H1 (cell line): Measurements from ENCODE around the gene SSPN. TPM values are rescaled to one million over a fixed set of nuclear protein-coding genes. Genes with fewer than 3 reads are reported as not detected.

Experiments
- CTCF ChIA-PET: fragments of 300-600 bp; sonication (Branson Sonifier 250); formaldehyde crosslinking; loops from one replicate; lab custom pipeline; 2021; ENCODE audit not compliant: partially characterized antibody; lab: Charles Lee
- POLR2A ChIA-PET: fragments of 300-600 bp; sonication (Branson Sonifier 250); formaldehyde crosslinking; loops from one replicate; lab custom pipeline; 2021; ENCODE audit warnings: inconsistent platforms; ENCODE audit not compliant: partially characterized antibody; lab: Charles Lee
- DNase-seq, 2 experiments: peaks; one replicate each; pipeline versions ENCODE4 v3.0.0 to v3.0.0-alpha.2; 2010 to 2022; ENCODE audit warnings: low spot score in 2 of 2, low read depth in 1 of 2, mixed read lengths in 1 of 2
- FAIRE-seq: peaks from 2 replicates; lab custom pipeline; 2011; peaks lifted over from hg19 to GRCh38; lab: Jason Lieb, UNC
- H2AFZ ChIP-seq: 2 replicates; pipeline ENCODE4 v1.8.1; 2012; ENCODE audit warnings: low read length, inconsistent platforms
- H2AK5ac ChIP-seq: 2 replicates; pipeline ENCODE4 v1.6.1; 2013; ENCODE audit warnings: low read depth, low read length
- H2BK120ac ChIP-seq: replicated peaks from 2 replicates; pipeline ENCODE3; 2013; ENCODE audit warnings: low read depth, low read length, inconsistent platforms
- H2BK12ac ChIP-seq: 2 replicates; pipeline ENCODE4 v1.6.1; 2013; ENCODE audit warnings: low read depth, low read length
- H2BK15ac ChIP-seq: 2 replicates; pipeline ENCODE4 v1.6.1; 2013; ENCODE audit warnings: low read length
- H2BK20ac ChIP-seq: 2 replicates; pipeline ENCODE4 v1.6.1; 2013; ENCODE audit warnings: low read length
- H2BK5ac ChIP-seq: 2 replicates; pipeline ENCODE4 v1.6.1; 2013; ENCODE audit warnings: low read depth, low read length
- H3K14ac ChIP-seq: 2 replicates; pipeline ENCODE4 v1.6.1; 2013; ENCODE audit warnings: inconsistent platforms; ENCODE audit not compliant: insufficient read length
- H3K18ac ChIP-seq: 2 replicates; pipeline ENCODE4 v1.6.1; 2013; ENCODE audit warnings: low read length; ENCODE audit errors: extremely low read depth
- H3K23ac ChIP-seq: 2 replicates; pipeline ENCODE4 v1.6.1; 2013; ENCODE audit warnings: inconsistent platforms; ENCODE audit not compliant: insufficient read length
- H3K23me2 ChIP-seq: 2 replicates; pipeline ENCODE4 v1.6.1; 2013; ENCODE audit warnings: low read depth, low read length
- H3K27ac ChIP-seq: 2 replicates; pipeline ENCODE4 v1.6.1; 2011; ENCODE audit warnings: low read depth, low read length, inconsistent platforms
- H3K27me3 ChIP-seq, 4 experiments: replicated peaks in 1 of 4; 1 replicate in 1 of 4; 2 replicates in 3 of 4; pipeline versions ENCODE4 v1.6.1 to v1.8.1; 2011 to 2013; ENCODE audit warnings: low read length in 3 of 4, mild to moderate bottlenecking in 3 of 4, inconsistent platforms in 2 of 4, mixed read lengths in 2 of 4, moderate library complexity in 1 of 4; ENCODE audit not compliant: control insufficient read depth in 3 of 4, insufficient read depth in 3 of 4; ENCODE audit errors: extremely low read depth in 1 of 4
- H3K36me3 ChIP-seq, 4 experiments: 2 replicates each; pipeline versions ENCODE4 v1.6.1 to v1.8.1; 2011 to 2013; ENCODE audit warnings: mild to moderate bottlenecking in 4 of 4, low read length in 3 of 4, moderate library complexity in 2 of 4, control low read depth in 1 of 4, inconsistent platforms in 1 of 4; ENCODE audit not compliant: insufficient read depth in 4 of 4, control insufficient read depth in 2 of 4
- H3K4ac ChIP-seq: replicated peaks from 2 replicates; pipeline ENCODE3; 2013; ENCODE audit warnings: low read length, low read depth, mixed read lengths, inconsistent platforms; ENCODE audit not compliant: insufficient read length
- H3K4me1 ChIP-seq, 4 experiments: replicated peaks in 1 of 4; 1 replicate in 1 of 4; 2 replicates in 3 of 4; pipeline versions ENCODE4 v1.6.1 to v1.8.1; 2011 to 2013; ENCODE audit warnings: low read length in 3 of 4, inconsistent platforms in 2 of 4, mixed read lengths in 1 of 4; ENCODE audit not compliant: insufficient read depth in 4 of 4, control insufficient read depth in 3 of 4
- H3K4me2 ChIP-seq, 2 experiments: 2 replicates each; pipeline versions ENCODE4 v1.6.1 to v1.8.1; 2011 to 2013; ENCODE audit warnings: low read depth in 2 of 2, low read length in 2 of 2, control low read depth in 1 of 2, inconsistent platforms in 1 of 2, mild to moderate bottlenecking in 1 of 2; ENCODE audit not compliant: insufficient read depth in 1 of 2
- H3K4me3 ChIP-seq, 4 experiments: fragments of 200-600, 300-600 bp in 1 of 4; sonication (generic), shearing (Covaris generic), sonication (Bioruptor Twin) in 1 of 4; 2 replicates each; pipeline versions ENCODE4 v1.5.1 to v1.8.1; 2011 to 2016; ENCODE audit warnings: low read length in 4 of 4, low read depth in 3 of 4, control low read depth in 2 of 4, inconsistent platforms in 2 of 4, mild to moderate bottlenecking in 2 of 4, mixed read lengths in 1 of 4, moderate library complexity in 1 of 4; ENCODE audit not compliant: insufficient read depth in 2 of 4; ENCODE audit errors: extremely low read depth in 1 of 4
- H3K56ac ChIP-seq: replicated peaks from 2 replicates; pipeline ENCODE3; 2013; ENCODE audit warnings: low read depth, mild to moderate bottlenecking, mixed read lengths, low read length, inconsistent platforms; ENCODE audit not compliant: insufficient read length
- H3K79me1 ChIP-seq: 2 replicates; pipeline ENCODE4 v1.6.1; 2013; ENCODE audit warnings: low read depth, low read length, control low read depth
- H3K79me2 ChIP-seq, 2 experiments: 2 replicates each; pipeline versions ENCODE4 v1.6.1 to v1.8.1; 2012 to 2013; ENCODE audit warnings: low read length in 2 of 2, mild to moderate bottlenecking in 2 of 2, inconsistent platforms in 1 of 2; ENCODE audit not compliant: insufficient read depth in 2 of 2, control insufficient read depth in 1 of 2
- H3K9ac ChIP-seq, 4 experiments: replicated peaks in 1 of 4; 1 replicate in 1 of 4; 2 replicates in 3 of 4; pipeline versions ENCODE4 v1.6.1 to v1.8.1; 2011 to 2013; ENCODE audit warnings: low read depth in 3 of 4, low read length in 3 of 4, control low read depth in 2 of 4, mild to moderate bottlenecking in 2 of 4, moderate library complexity in 2 of 4, inconsistent platforms in 1 of 4; ENCODE audit errors: extremely low read depth in 1 of 4
- H3K9me3 ChIP-seq, 2 experiments: 2 replicates each; pipeline versions ENCODE4 v1.6.1 to v1.8.1; 2012 to 2013; ENCODE audit warnings: mild to moderate bottlenecking in 2 of 2, moderate library complexity in 2 of 2, control low read depth in 1 of 2, inconsistent platforms in 1 of 2, low read depth in 1 of 2, low read length in 1 of 2, mixed read lengths in 1 of 2; ENCODE audit not compliant: insufficient read depth in 2 of 2
- H4K20me1 ChIP-seq, 2 experiments: replicated peaks in 1 of 2; 2 replicates each; pipeline versions ENCODE3 to v1.8.1; 2011 to 2013; ENCODE audit warnings: inconsistent platforms in 2 of 2, low read length in 2 of 2, mild to moderate bottlenecking in 1 of 2; ENCODE audit not compliant: insufficient read depth in 2 of 2, control insufficient read depth in 1 of 2
- H4K5ac ChIP-seq: 2 replicates; pipeline ENCODE4 v1.6.1; 2013; ENCODE audit warnings: low read length, low read depth, mixed read lengths, inconsistent platforms; ENCODE audit not compliant: insufficient read length
- H4K8ac ChIP-seq: 2 replicates; pipeline ENCODE4 v1.8.0; 2013; ENCODE audit warnings: mild to moderate bottlenecking, moderate library complexity, low read length, inconsistent platforms; ENCODE audit not compliant: insufficient read depth; ENCODE audit errors: extremely low read depth
- H4K91ac ChIP-seq: replicated peaks from 2 replicates; pipeline ENCODE3; 2013; ENCODE audit warnings: low read length, mixed read lengths, inconsistent platforms; ENCODE audit not compliant: insufficient read length
- RAD21 ChIP-seq, 2 experiments: IDR thresholded peaks in 1 of 2; conservative IDR thresholded peaks in 1 of 2; 2 replicates each; pipeline ENCODE4 v1.6.1; 2011; ENCODE audit warnings: low read depth in 2 of 2, low read length in 2 of 2, improper control_type of control experiment in 1 of 2, inconsistent platforms in 1 of 2, mild to moderate bottlenecking in 1 of 2, moderate library complexity in 1 of 2
- TAF7 ChIP-seq: optimal IDR thresholded peaks from 2 replicates; pipeline ENCODE3; 2011; ENCODE audit warnings: low read depth, mild to moderate bottlenecking, inconsistent platforms, low read length, moderate library complexity, borderline replicate concordance
- WGBS, 2 experiments: shearing (Covaris generic) in 1 of 2; methylation state at CpG; one replicate each; pipeline versions ENCODE4 v1.1.6 to v1.1.7; 2013 to 2015; ENCODE audit warnings: low lambda C conversion rate in 2 of 2, mixed read lengths in 2 of 2, inconsistent platforms in 1 of 2, low coverage in 1 of 2, missing lambda C conversion rate in 1 of 2; ENCODE audit not compliant: insufficient replicate concordance in 2 of 2, insufficient coverage in 1 of 2, insufficient read length in 1 of 2; ENCODE audit errors: extremely low coverage in 1 of 2, missing lambda C conversion rate in 1 of 2; 5-methylcytosine and 5-hydroxymethylcytosine counted together
- polyA plus RNA-seq, 7 experiments: library from polyadenylated mRNA; depleted of rRNA in 3 of 7; stranded (reverse) in 5 of 7; unstranded in 2 of 7; fragments of >200 nt in 5 of 7; fragments of 200-250 nt in 2 of 7; gene quantifications; 1 replicate in 5 of 7; 2 replicates in 1 of 7; 4 replicates in 1 of 7; pipeline versions ENCODE4 v1.2.1 to v1.2.3, GENCODE V29; 2011 to 2013; ENCODE audit warnings: missing spikeins in 2 of 7, mixed read lengths in 2 of 7
- total RNA-seq: library from RNA; stranded (reverse); fragmentation: NEBNext Ultra II Directional; extraction: Animal tissue kit (Norgen Biotek cat#: 25700); gene quantifications from 2 replicates; pipeline ENCODE4 v1.2.1, GENCODE V29; 2021
- TF ChIP-seq, protein P1 (sequence below), 3 experiments: IDR thresholded peaks; 1 replicate in 2 of 3; 2 replicates in 1 of 3; pipeline versions ENCODE4 v1.5.1 to v1.6.1; 2011; ENCODE audit warnings: low read length in 3 of 3, mild to moderate bottlenecking in 3 of 3, inconsistent platforms in 2 of 3, low read depth in 1 of 3, moderate library complexity in 1 of 3; ENCODE audit not compliant: insufficient read depth in 1 of 3; ENCODE audit errors: control extremely low read depth in 1 of 3

Gene SSPN
- total and polyA plus RNA-seq, 2 of the 8 experiments (the other 6 are each of a cell fraction or from before 2014, with no cell fraction given), result 0.86 to 1.8 TPM

DNA sequence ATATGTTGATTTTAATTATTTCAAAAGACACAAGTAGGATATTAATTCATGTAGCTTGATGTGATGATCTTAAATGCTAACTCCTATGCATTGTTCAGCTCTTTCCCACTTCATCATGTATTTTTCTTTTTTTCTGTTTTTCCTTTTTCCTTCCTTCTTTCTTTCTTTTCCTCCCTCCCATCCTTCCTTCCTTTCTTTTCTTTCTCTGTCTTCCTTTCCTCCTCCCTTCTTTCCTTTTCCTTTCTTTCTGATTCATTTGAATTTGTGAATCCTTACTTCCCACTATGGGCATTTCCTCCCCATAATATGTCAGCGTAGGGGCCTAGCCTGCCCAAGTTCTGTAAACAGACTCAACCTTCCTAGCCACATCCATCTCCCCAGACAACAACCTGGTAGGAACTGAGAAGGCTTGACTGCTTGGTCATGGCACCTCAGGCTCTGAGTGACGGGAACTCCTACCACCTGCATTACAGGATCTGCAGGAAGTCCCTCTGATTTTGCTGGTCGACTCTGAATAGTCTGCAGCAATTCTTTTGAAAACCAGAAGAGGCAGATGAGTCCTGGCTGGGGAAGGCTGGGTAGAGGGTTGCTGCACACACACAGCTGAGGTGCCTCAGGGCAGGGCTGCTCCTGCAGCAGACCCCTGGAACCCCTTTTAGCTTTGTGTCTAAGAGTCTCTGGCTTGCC is 37.2 kb upstream of the SSPN start:
- no peak overlapping the region for H2AK5ac ChIP-seq
- no peak overlapping the region for H4K5ac ChIP-seq
- no peak overlapping the region for H3K4me2 ChIP-seq
- no peak overlapping the region for H3K4me3 ChIP-seq
- no peak overlapping the region for H3K23ac ChIP-seq
- TF ChIP-seq, protein P1, sequence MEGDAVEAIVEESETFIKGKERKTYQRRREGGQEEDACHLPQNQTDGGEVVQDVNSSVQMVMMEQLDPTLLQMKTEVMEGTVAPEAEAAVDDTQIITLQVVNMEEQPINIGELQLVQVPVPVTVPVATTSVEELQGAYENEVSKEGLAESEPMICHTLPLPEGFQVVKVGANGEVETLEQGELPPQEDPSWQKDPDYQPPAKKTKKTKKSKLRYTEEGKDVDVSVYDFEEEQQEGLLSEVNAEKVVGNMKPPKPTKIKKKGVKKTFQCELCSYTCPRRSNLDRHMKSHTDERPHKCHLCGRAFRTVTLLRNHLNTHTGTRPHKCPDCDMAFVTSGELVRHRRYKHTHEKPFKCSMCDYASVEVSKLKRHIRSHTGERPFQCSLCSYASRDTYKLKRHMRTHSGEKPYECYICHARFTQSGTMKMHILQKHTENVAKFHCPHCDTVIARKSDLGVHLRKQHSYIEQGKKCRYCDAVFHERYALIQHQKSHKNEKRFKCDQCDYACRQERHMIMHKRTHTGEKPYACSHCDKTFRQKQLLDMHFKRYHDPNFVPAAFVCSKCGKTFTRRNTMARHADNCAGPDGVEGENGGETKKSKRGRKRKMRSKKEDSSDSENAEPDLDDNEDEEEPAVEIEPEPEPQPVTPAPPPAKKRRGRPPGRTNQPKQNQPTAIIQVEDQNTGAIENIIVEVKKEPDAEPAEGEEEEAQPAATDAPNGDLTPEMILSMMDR (IDR thresholded peaks at IDR 0.05; ENCODE audit: control extremely low read depth in 1 of 3, insufficient read depth in 1 of 3, low read depth in 1 of 3, low read length in 3 of 3), result peak in 2 of 3 experiments; percentile 4 to 18; a peak in 2 of 4 replicates
- TF ChIP-seq RAD21 (IDR thresholded peaks at IDR 0.05 in 1 of 2, conservative IDR thresholded peaks at IDR 0.05 in 1 of 2; ENCODE audit: low read depth in 2 of 2, low read length in 2 of 2), result peak; percentile 28 to 34
- no peak for TF ChIP-seq TAF7
- TF ChIP-seq, all 59 proteins: peak for 2
- Histone ChIP-seq H3K36me3 (no peaks in the 10 kb centered on the region), H3K79me1 (no peaks in the 10 kb centered on the region), H3K14ac (peak overlapping the region; percentile 14), H3K18ac (no peak overlapping the region), H3K4me1 (no peaks in the 10 kb centered on the region), H2AFZ (peak overlapping the region; percentile 36; the same call in 1 of the 2 replicates), H2BK12ac (no peak overlapping the region; the same call in 1 of the 2 replicates), H3K9me3 (no peaks in the 10 kb centered on the region), H2BK15ac (0 out of 2 replicates have a peak overlapping the region, but pooled peaks have one; percentile 61), H2BK20ac (no peak overlapping the region), H3K56ac (no peak overlapping the region), H2BK120ac (no peak overlapping the region), H3K23me2 (no peaks in the 10 kb centered on the region; the same call in 1 of the 2 replicates), H3K79me2 (no peaks in the 10 kb centered on the region), H3K27ac (no peak overlapping the region), H4K20me1 (no peaks in the 10 kb centered on the region), H3K4ac (no peak overlapping the region), H3K27me3 (no peaks in the 10 kb centered on the region), H2BK5ac (0 out of 2 replicates have a peak overlapping the region, but pooled peaks have one; percentile 32), H4K91ac (no peak overlapping the region), H3K9ac (no peak overlapping the region), H4K8ac (no peak overlapping the region; the same call in 1 of the 2 replicates)
- WGBS, 2 experiments, result 76% methylated on average over 3 of the region's 3 CpGs; no CpG with 5 or more reads in 1 of the 2 experiments
- no peak for DNase-seq
- POLR2A ChIA-PET, result no interaction called here
- no peak for FAIRE-seq
- CTCF ChIA-PET, result interaction anchor here (0.7 to 1.2 kb wide), 4 partner anchors 10 to 50 kb away, joined by 3 to 5 read pairs (median 4); no protein-coding TSS in a partner anchor
